Epithelial cell of esophagus (primary cell): ENCODE measurements around the gene SLC24A4.

ENCODE experiments used
- DNase-seq: peaks from one replicate; pipeline ENCODE4 v3.0.0; 2010; ENCODE audit warnings: low read depth
- H3K4me3 ChIP-seq: 2 replicates; pipeline ENCODE4 v1.5.1; 2011; ENCODE audit warnings: mild to moderate bottlenecking, low read length, control low read depth
- TF ChIP-seq, protein P1 (sequence below): IDR thresholded peaks from 2 replicates; pipeline ENCODE4 v1.5.1; 2011; ENCODE audit warnings: low read depth, mild to moderate bottlenecking, low read length, control low read depth, inconsistent platforms; ENCODE audit not compliant: insufficient read depth; ENCODE audit errors: missing control alignments

SLC24A4 gene

DNA sequence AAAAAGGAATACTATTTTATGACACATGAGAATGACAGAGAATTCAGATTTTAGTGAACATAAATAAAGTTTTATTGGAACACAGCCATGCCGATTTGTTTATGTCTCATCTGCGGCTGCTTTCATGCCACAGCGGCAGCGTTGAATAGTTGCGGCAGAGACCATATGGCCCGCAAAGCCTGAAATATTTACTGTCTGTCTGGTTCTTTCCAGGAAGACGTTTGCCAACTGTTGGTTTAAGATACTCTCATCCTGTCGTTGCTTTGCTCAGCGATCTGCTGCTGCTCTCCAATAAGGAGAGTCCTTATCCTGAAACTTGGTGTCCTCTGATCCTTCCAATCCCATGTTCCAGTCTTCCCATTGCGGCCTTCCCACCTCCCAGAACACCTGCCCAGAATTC, 89.9 kb downstream of the SLC24A4 start:
- no peak for DNase-seq
- H3K4me3 ChIP-seq: no peak overlapping the region
- TF ChIP-seq, protein P1, sequence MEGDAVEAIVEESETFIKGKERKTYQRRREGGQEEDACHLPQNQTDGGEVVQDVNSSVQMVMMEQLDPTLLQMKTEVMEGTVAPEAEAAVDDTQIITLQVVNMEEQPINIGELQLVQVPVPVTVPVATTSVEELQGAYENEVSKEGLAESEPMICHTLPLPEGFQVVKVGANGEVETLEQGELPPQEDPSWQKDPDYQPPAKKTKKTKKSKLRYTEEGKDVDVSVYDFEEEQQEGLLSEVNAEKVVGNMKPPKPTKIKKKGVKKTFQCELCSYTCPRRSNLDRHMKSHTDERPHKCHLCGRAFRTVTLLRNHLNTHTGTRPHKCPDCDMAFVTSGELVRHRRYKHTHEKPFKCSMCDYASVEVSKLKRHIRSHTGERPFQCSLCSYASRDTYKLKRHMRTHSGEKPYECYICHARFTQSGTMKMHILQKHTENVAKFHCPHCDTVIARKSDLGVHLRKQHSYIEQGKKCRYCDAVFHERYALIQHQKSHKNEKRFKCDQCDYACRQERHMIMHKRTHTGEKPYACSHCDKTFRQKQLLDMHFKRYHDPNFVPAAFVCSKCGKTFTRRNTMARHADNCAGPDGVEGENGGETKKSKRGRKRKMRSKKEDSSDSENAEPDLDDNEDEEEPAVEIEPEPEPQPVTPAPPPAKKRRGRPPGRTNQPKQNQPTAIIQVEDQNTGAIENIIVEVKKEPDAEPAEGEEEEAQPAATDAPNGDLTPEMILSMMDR: no peak

DNA sequence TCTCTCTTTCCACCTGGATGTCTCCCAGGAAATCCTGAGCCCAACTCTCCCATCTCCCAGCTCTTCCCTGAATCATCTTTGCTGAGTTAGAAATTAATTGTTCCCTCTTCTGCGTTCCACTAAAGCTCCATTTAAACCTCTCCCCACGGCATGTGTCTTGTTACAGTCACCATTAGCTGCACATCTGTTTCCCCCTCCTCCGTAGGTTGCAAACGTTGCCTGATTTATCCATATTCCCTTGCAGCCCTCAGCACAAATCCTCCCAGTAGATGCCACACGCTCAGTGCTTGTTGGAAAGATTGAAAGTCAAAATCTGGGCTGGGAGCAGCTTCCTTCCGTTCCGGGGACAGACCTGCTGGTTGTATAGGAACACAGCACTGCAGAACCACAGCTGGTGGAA, 90.4 kb downstream of the SLC24A4 start:
- no peak overlapping the region for H3K4me3 ChIP-seq
- TF ChIP-seq, protein P1: no peak

GRCh38 chr14:92414690-92415445, 91.9 kb downstream of the SLC24A4 start:
- TF ChIP-seq, protein P1: no peak
- H3K4me3 ChIP-seq: no peak overlapping the region
- no peak for DNase-seq

More for the DNA sequence above, 90.4 kb downstream of the SLC24A4 start:
- DNase-seq: no peak

DNA sequence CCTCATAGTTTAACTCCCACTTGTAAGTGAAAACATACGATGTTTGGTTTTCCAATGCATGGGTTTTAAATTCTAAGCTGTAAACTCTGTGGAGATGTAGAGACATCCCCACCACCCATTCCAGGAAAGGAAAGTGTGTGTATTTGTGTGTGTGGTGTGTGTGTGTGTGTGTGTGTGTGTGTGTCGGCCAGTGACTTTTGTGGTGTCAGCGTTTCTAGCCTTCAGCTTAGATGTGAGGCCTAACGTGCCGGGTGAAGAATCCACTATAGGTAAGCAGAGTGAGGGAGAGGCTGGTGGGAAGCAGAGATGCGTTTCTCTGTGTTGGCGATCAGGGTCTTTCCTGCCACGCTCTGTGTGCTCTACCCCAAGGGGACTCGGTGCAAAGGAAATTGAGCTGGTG, 93.0 kb downstream of the SLC24A4 start:
- no peak for DNase-seq
- no peak overlapping the region for H3K4me3 ChIP-seq
- TF ChIP-seq, protein P1: no peak

GRCh38 chr14:92416544-92416943, 93.6 kb downstream of the SLC24A4 start:
- TF ChIP-seq, protein P1: no peak
- H3K4me3 ChIP-seq: no peak overlapping the region
- no peak for DNase-seq

DNA sequence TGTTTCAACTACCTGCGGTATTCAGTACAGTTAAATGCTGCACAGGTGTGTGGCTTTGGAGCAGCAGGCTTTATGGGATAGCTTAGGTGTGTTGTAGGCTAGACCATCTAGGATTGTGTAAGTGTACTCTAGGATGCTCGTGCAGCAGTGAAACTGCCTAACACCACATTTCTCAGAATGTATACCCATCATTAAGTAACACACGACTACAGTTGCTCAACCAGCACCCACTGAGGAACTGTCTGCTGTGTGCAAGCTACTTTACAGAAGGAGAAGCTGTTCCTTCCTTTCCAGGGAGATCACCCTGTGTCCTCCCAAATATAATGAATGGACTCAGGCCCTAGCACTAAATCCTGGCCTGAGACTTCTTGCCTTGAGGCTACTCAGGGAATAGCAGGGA, 94.8 kb downstream of the SLC24A4 start:
- no peak for DNase-seq
- TF ChIP-seq, protein P1: no peak
- no peak overlapping the region for H3K4me3 ChIP-seq

GRCh38 chr14:92421751-92422150, 98.8 kb downstream of the SLC24A4 start:
- DNase-seq: no peak
- TF ChIP-seq, protein P1: no peak
- no peak overlapping the region for H3K4me3 ChIP-seq
